NK-92 (cell line): ENCODE results near the gene FAM131C.

Source experiments
- DNase-seq: peaks from one replicate; lab custom pipeline; 2025; ENCODE audit not compliant: unreplicated experiment; lab: John Stamatoyannopoulos, UW

Gene FAM131C

DNA sequence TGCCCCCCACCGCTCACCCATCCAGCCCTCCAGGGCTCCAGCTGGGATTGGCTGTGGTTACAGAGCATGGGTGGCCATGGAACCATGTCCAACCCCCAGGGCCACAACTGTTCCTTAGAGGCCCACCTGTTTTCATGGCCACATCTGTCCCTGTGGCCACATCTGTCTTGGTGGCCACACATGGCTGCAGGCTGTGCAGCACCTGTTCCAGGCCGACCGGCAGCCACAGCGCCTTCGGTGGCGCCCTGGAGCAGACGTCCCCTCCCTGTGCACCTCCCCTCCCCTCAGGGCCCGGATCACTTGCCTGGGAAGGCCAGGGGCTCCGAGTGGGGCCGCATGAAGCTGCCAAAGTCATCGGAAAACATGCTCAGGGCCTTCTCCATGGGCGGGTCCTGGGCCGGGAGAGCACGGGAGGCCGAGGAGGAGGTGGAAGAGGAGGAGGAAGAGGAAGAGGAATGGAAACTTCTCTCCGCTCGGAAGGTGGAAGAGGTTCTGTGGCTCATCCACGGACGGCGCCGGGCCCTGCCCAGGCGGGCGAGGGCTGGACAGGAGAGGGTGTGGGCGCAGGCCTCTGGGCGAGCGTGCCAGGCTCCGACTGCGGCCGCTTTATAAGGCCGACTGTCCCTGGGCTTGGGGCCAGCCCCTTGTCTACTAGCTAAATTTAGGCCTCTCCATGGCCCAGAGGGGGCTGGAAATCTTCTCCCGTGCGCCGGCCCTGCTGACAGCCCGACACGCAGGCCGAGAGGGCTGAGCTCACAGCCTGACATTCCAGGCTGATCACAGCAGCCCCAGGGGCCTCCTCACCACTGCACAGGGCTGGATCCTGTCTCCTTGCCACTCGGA, 55.8 kb downstream of the FAM131C start, which contains the start of gene HSPB7:
Gene HSPB7, minus strand, starts transcription at position 583 of the 843 bp plus-strand sequence. Its CDS starts 80 bp downstream, at position 503.
- DNase-seq, result no peak

DNA sequence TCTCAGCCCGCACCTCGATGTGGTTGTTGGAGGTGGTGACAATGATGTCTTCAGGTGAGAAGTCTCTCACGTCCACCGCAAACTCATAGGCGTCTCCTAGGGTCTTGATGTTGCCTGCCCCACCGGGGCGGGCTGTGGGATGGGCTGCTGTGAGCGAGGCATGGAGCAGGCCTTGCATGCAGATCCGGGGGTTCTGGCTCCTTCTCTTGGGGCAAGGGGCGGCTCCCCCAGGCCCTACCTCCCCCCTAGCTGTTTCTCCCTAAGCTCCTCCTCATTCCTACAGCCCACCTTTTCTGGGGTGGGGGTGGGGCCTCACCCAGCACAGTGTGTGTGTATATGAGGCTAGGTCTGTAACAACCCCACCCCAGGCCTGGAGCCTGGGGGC, 56.4 kb downstream of the FAM131C start:
- no peak for DNase-seq

DNA sequence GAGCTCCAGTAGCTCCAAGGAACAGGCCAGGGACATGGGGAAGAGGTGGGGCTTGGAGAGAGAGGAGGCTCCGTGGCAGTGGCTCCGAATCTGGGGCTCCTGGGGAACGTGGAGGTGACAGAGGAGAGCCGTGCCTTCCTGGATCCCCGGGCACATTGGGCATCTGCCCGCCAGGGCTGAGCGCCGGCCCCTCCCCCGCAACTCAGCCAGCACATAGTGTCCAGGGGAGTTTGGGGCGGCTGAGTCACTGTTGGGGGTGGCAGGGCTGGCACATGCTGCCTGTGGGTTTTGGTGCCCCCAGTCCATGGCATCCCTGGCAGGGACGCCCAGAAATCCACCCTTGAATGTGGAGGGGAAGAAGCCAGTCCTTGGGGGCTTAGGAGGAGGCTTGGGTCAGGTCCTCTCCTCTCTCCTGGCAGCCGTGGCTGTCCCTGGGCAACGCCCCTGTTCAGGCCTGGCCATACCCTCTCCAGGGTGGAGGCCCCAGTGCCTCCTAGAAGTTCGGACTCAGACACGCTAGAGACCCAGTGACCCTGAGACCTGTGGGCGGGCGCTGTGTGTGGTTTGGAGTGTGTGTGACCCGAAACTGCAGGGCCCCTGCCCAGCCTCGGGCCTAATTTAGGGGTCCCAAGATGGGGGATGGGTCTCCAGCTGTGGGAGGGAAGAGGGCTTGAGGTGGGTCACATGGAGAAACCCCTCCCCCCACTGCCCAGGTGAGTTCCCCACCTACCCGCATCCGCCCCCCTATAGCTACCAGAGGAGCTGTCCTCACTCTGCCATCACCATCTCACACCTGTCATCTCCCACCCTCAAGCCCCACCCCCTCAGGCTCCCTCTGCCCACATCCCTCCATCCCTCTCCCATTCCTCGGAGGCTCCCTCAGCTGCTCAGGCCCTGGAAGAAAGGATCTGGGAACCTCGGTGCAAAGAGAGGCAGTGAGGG, 57.2 kb downstream of the FAM131C start:
- DNase-seq, result no peak

GRCh38 chr1:16015491-16015890, 58.0 kb downstream of the FAM131C start:
- no peak for DNase-seq

DNA sequence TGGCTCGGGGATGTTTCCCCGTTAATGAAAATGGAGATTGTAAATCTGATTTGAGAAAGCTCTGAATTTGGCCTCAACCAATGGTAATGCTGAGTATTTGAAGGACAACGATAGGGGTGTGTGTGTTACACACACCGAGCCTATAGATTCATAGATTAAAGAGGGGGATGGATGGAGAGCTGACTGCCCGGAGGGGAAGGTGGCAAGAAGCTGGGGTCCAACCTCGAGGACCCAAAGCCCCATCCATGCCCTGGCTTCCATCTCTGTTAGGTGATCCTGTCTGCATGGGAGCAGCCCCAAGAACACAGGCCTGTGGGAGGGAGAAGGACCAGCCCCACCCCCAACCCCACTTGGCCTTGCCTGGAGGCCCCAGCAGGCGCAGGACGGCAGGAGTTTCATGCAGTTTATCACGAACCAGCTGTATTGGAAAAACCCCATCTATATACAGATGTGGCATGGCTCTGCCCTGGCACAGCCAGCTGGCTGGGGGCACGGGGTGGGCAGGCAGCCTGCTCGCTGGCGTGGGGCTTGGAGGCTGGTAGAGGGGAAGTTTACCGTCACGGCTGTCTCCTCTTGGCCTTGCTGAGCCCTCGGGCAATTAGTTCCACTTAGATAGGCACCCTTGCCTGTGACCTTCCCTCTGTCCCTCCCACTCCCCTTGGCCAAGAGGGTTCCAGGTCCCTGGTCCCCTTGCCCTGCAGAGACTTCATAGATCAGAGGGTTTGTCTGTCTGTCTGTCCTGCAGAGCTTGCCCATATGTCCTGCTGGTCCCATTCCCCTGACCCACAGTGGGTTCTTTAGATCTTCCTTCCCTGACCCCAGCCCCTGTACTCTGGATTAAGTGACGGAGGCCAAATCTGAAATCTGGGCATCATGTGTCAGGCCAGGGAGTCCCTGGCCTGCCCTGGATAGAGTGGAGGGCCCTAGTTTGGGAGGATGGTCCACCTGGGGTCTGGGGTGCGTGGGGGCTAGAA, 58.7 kb downstream of the FAM131C start:
- no peak for DNase-seq

GRCh38 chr1:16013908-16014258, 59.6 kb downstream of the FAM131C start:
- no peak for DNase-seq

GRCh38 chr1:16013220-16013907, 60.1 kb downstream of the FAM131C start:
- DNase-seq, result no peak

DNA sequence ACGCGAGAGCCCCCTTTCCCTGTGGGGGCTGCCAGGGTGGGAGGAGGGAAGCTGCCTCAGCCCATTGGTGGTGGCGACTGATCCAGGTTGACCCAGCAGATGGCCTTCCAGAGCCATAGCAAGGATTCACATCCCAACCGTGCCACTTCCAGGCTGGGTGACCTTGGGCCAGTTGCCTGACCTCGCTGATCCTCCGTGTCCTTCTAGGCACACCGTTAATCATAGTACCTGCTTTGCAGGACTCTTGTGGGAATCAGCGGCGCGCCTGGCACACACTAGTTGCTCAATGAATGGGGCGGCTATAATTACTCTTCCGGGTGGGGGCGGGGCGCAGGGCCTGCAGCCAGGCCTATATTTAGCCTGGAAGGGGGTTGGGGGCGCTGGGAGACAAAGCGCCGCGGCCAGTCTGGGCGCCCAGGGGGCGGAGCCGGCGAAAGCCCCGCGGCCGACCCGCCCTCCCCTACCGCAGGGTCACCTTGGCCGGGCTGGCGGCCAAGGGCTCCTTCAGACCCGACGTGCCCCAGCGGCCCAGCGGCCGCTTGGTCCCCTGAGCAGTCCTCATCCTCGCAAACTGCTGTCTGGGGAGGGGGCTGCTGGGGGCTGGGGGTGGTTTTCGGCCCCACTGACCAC, 60.7 kb downstream of the FAM131C start:
- no peak for DNase-seq

GRCh38 chr1:16011936-16012589, 61.4 kb downstream of the FAM131C start:
- no peak for DNase-seq

DNA sequence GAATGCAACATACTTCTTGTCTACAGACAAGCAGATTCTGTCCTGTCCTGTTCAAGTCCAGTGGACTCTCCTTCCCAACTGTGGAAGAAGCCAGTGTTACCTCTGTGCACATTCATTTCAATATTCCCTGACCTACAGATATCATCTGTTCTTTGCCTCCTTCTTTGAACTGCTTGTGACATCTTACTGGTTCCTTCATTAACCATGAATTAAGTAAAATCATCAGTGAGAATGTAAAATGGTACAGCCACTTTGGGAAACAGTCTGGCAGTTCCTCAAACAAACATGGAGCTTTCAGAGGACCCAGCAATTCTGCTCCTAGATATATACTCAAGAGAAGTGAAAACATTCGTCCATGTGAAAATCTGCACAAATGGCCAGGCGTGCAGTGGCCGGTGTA, 62.6 kb downstream of the FAM131C start:
- DNase-seq, result no peak

- no peak for DNase-seq
Observed at GRCh38 chr1:16009678-16010077, 63.8 kb downstream of the FAM131C start.

DNA sequence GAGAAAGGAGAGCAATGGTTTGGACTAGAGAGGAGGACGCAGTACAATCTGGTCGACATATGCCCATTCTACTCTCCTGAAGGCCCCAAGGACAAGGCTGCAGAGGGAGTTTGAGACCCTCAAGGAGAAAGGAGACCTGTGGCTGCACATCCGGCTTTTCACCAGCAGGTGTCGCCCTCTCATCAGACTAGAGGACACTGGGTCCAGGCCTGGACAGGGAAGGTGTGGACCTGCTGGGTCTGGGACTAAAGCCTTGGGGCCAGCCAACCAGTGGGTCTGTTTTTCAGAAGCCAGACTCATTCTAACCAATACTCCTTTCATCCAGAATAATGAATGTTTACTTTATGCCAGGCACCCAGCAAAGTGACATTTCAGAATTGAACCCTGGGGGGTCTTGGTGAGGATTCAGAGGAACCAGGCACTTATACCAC, 64.4 kb downstream of the FAM131C start:
- no peak for DNase-seq
